Endothelial cell of umbilical vein (primary cell): ENCODE measurements around the gene KAZN. TPM values are rescaled to one million over a fixed set of nuclear protein-coding genes. Genes with fewer than 3 reads are reported as not detected.

Source experiments
- BruUV-seq: library from RNA; stranded (reverse); fragments of 400-500 nt; replicated peaks from 2 replicates; lab custom pipeline; 2021; lab: Mats Ljungman, UMichigan
- CTCF ChIA-PET: fragments of 300-600, 350-600 bp; sonication (Branson Sonifier 250); formaldehyde crosslinking; loops from one replicate; lab custom pipeline; 2021; ENCODE audit warnings: antibody characterized with exemption, inconsistent platforms; lab: Charles Lee
- POLR2A ChIA-PET: fragments of 300-600, 350-600 bp; sonication (Branson Sonifier 250); formaldehyde crosslinking; loops from one replicate; lab custom pipeline; 2021; ENCODE audit warnings: antibody characterized with exemption, inconsistent platforms; lab: Charles Lee
- DNase-seq: peaks from one replicate; pipeline ENCODE4 v3.0.0-alpha.2; 2011; ENCODE audit warnings: low read depth, low spot score
- FAIRE-seq: peaks from 2 replicates; lab custom pipeline; 2011; peaks lifted over from hg19 to GRCh38; lab: Jason Lieb, UNC
- H2AFZ ChIP-seq: 2 replicates; pipeline ENCODE4 v1.6.0; 2012; ENCODE audit warnings: low read depth, low read length, control low read depth, inconsistent platforms
- H3K27ac ChIP-seq: 2 replicates; pipeline ENCODE4 v1.5.1; 2011; ENCODE audit warnings: low read depth, mild to moderate bottlenecking, control low read depth, low read length, moderate library complexity; ENCODE audit not compliant: insufficient read depth
- H3K27me3 ChIP-seq, 2 experiments: 2 replicates each; pipeline versions ENCODE4 v1.6.0 to v1.6.1; 2011; ENCODE audit warnings: low read length in 2 of 2, mixed read lengths in 1 of 2; ENCODE audit not compliant: control insufficient read depth in 2 of 2, insufficient read depth in 2 of 2
- H3K36me3 ChIP-seq, 2 experiments: 2 replicates in 1 of 2; 3 replicates in 1 of 2; pipeline ENCODE4 v1.5.1; 2011; ENCODE audit warnings: low read length in 2 of 2, mild to moderate bottlenecking in 1 of 2, moderate library complexity in 1 of 2; ENCODE audit not compliant: control insufficient read depth in 2 of 2, insufficient read depth in 2 of 2; ENCODE audit errors: extremely low read depth in 1 of 2
- H3K4me1 ChIP-seq: 3 replicates; pipeline ENCODE4 v1.5.1; 2011; ENCODE audit warnings: mild to moderate bottlenecking, low read length; ENCODE audit not compliant: control insufficient read depth, insufficient read depth; ENCODE audit errors: extremely low read depth
- H3K4me2 ChIP-seq: 2 replicates; pipeline ENCODE4 v1.6.1; 2011; ENCODE audit warnings: low read length, control low read depth, mixed read lengths; ENCODE audit not compliant: insufficient read depth
- H3K4me3 ChIP-seq, 3 experiments: fragments of 200-600 bp in 1 of 3; sonication (generic), shearing (Covaris generic) in 1 of 3; replicated peaks in 1 of 3; 2 replicates each; pipeline ENCODE4 v1.5.1; 2011 to 2016; ENCODE audit warnings: control low read depth in 3 of 3, low read length in 3 of 3, mild to moderate bottlenecking in 2 of 3, inconsistent platforms in 1 of 3, low read depth in 1 of 3, moderate library complexity in 1 of 3; ENCODE audit not compliant: insufficient read depth in 1 of 3
- H3K79me2 ChIP-seq: 2 replicates; pipeline ENCODE4 v1.6.0; 2012; ENCODE audit warnings: low read length, inconsistent platforms; ENCODE audit not compliant: control insufficient read depth, insufficient read depth
- H3K9ac ChIP-seq: replicated peaks from 2 replicates; pipeline ENCODE3; 2011; ENCODE audit warnings: low read length, control low read depth; ENCODE audit not compliant: insufficient read depth; ENCODE audit errors: extremely low read depth
- H3K9me1 ChIP-seq: replicated peaks from 3 replicates; pipeline ENCODE4 v1.6.0; 2011; ENCODE audit warnings: mild to moderate bottlenecking, low read length; ENCODE audit not compliant: control insufficient read depth, insufficient read depth; ENCODE audit errors: extremely low read depth
- H3K9me3 ChIP-seq: replicated peaks from 2 replicates; pipeline ENCODE4 v1.5.1; 2012; ENCODE audit warnings: low read length, inconsistent platforms; ENCODE audit not compliant: control insufficient read depth, insufficient read depth
- H4K20me1 ChIP-seq: replicated peaks from 2 replicates; pipeline ENCODE3; 2011; ENCODE audit warnings: mild to moderate bottlenecking, low read length; ENCODE audit not compliant: control insufficient read depth, insufficient read depth; ENCODE audit errors: extremely low read depth
- CTCF ChIP-seq, 2 donors: IDR thresholded peaks; 1 replicate in 1 of 2; 2 replicates in 1 of 2; pipeline ENCODE4 v1.5.1; 2011; ENCODE audit warnings: low read length in 2 of 2, mild to moderate bottlenecking in 2 of 2, moderate library complexity in 2 of 2, control low read depth in 1 of 2, inconsistent platforms in 1 of 2, low read depth in 1 of 2; ENCODE audit not compliant: insufficient read depth in 1 of 2; ENCODE audit errors: extremely low read depth in 1 of 2
- EZH2 ChIP-seq: IDR thresholded peaks from 2 replicates; pipeline ENCODE4 v1.6.1; 2012; ENCODE audit warnings: borderline replicate concordance, low read depth, mild to moderate bottlenecking, moderate library complexity, low read length, inconsistent platforms; ENCODE audit not compliant: severe bottlenecking
- FOS ChIP-seq: IDR thresholded peaks from 2 replicates; pipeline ENCODE4 v1.6.1; 2011; ENCODE audit warnings: mild to moderate bottlenecking, low read length, moderate library complexity, borderline replicate concordance; ENCODE audit not compliant: insufficient read depth
- GATA2 ChIP-seq: IDR thresholded peaks from 2 replicates; pipeline ENCODE4 v1.7.0; 2011; ENCODE audit warnings: low read depth, mild to moderate bottlenecking, moderate library complexity, mixed read lengths, low read length; ENCODE audit not compliant: insufficient read length, insufficient read depth
- JUN ChIP-seq: IDR thresholded peaks from 2 replicates; pipeline ENCODE4 v1.6.1; 2011; ENCODE audit warnings: borderline replicate concordance, low read depth; ENCODE audit not compliant: insufficient read length, insufficient read depth
- MAX ChIP-seq: IDR thresholded peaks from 2 replicates; pipeline ENCODE4 v1.6.1; 2011; ENCODE audit not compliant: insufficient read depth, insufficient read length
- MYC ChIP-seq: IDR thresholded peaks from one replicate; pipeline ENCODE4 v1.6.1; 2011; ENCODE audit warnings: mild to moderate bottlenecking, low read depth, low read length
- POLR2A ChIP-seq: IDR thresholded peaks from 2 replicates; pipeline ENCODE4 v1.6.1; 2012; ENCODE audit warnings: low read depth, mild to moderate bottlenecking, control low read depth, low read length
- POLR2AphosphoS5 ChIP-seq: IDR thresholded peaks from 2 replicates; pipeline ENCODE4 v1.6.1; 2012; ENCODE audit warnings: low read depth, mild to moderate bottlenecking, control low read depth, low read length, moderate library complexity; ENCODE audit not compliant: insufficient read depth
- dilution Hi-C: fragments of 300-500 bp; cut with MboI; formaldehyde crosslinking; loops from one replicate; pipeline ENCODE4 v1.15.0; 2019; ENCODE audit warnings: low sequenced_read_pairs; ENCODE audit not compliant: extremely low pct_ligation_motif_present
- intact Hi-C: fragments of 100-400 bp; cut with micrococcal nuclease; formaldehyde crosslinking; loops from one replicate; pipeline ENCODE4 v1.10.0; 2022
- polyA plus RNA-seq, 4 experiments: library from polyadenylated mRNA; depleted of rRNA in 3 of 4; stranded (reverse) in 3 of 4; unstranded in 1 of 4; fragments of >200 nt; gene quantifications; 2 replicates each; pipeline versions ENCODE4 v1.2.1 to v1.2.3, GENCODE V29; 2011 to 2012; ENCODE audit warnings: missing spikeins in 1 of 4
- total RNA-seq: library from RNA; stranded (reverse); gene quantifications from 2 replicates; pipeline ENCODE4 v1.2.3, GENCODE V29; 2021

KAZN gene
- total and polyA plus RNA-seq, 2 donors (not counting 3 experiments of a cell fraction or from before 2014, with no cell fraction given) = 1.6 to 5.8 TPM

- Histone ChIP-seq H3K4me1 (peaks cover 26% of the 10 kb centered on the region), H3K9ac (no peak overlapping the region), H3K27me3 (no peaks in the 10 kb centered on the region), H4K20me1 (no peaks in the 10 kb centered on the region), H3K36me3 (no peaks in the 10 kb centered on the region), H3K4me3 (no peak overlapping the region), H3K4me2 (no peak overlapping the region), H3K9me3 (no peaks in the 10 kb centered on the region), H2AFZ (no peak overlapping the region), H3K79me2 (no peaks in the 10 kb centered on the region), H3K27ac (no peak overlapping the region), H3K9me1 (no peaks in the 10 kb centered on the region)
- FAIRE-seq (no peak), DNase-seq (no peak)
- BruUV-seq = no TSS peak
- POLR2A ChIA-PET = no interaction called here
- TF ChIP-seq CTCF (IDR thresholded peaks at IDR 0.05; ENCODE audit: extremely low read depth in 1 of 2, insufficient read depth in 1 of 2, low read depth in 1 of 2, low read length in 2 of 2) (no peak), JUN (no peak), POLR2A (no peak), POLR2AphosphoS5 (no peak), MAX (no peak), MYC (no peak), FOS (no peak), EZH2 (no peak), GATA2 (no peak)
- dilution Hi-C loops (no loop called here), intact Hi-C loops (no loop called here)
- CTCF ChIA-PET = interaction anchor here (1.5 kb wide), 1 partner anchor 16 kb away, joined by 5 read pairs; no protein-coding TSS in a partner anchor
Measured at GRCh38 chr1:15011160-15011559, 412.7 kb downstream of the KAZN start.
